ENCODE results near the gene TBCC.

- TF ChIP-seq CTCF (IDR thresholded peaks at IDR 0.05; ENCODE audit: control extremely low read depth in 1 of 3, insufficient read depth in 1 of 3, low read depth in 1 of 3, low read length in 3 of 3) (no peak), SRF (IDR thresholded peaks at IDR 0.05; ENCODE audit: low read depth, low read length) (no peak), RAD21 (IDR thresholded peaks at IDR 0.05 in 1 of 2, conservative IDR thresholded peaks at IDR 0.05 in 1 of 2; ENCODE audit: low read depth in 2 of 2, low read length in 2 of 2) (no peak), TAF1 (IDR thresholded peaks at IDR 0.05; ENCODE audit: low read depth, low read length) (no peak)
Observed at GRCh38 chr6:42787063-42787472, 41.2 kb upstream of the TBCC start.
